ENCODE data around the gene COPB1.
A peak's percentile ranks its signal among the peaks of the same experiment; 100 is the strongest.
"Not testable (repeated sequence)": the region's sequence is repeated elsewhere in the genome, so short reads cannot be mapped to it uniquely, and the experiment has no call there.

The COPB1 gene, protein sequence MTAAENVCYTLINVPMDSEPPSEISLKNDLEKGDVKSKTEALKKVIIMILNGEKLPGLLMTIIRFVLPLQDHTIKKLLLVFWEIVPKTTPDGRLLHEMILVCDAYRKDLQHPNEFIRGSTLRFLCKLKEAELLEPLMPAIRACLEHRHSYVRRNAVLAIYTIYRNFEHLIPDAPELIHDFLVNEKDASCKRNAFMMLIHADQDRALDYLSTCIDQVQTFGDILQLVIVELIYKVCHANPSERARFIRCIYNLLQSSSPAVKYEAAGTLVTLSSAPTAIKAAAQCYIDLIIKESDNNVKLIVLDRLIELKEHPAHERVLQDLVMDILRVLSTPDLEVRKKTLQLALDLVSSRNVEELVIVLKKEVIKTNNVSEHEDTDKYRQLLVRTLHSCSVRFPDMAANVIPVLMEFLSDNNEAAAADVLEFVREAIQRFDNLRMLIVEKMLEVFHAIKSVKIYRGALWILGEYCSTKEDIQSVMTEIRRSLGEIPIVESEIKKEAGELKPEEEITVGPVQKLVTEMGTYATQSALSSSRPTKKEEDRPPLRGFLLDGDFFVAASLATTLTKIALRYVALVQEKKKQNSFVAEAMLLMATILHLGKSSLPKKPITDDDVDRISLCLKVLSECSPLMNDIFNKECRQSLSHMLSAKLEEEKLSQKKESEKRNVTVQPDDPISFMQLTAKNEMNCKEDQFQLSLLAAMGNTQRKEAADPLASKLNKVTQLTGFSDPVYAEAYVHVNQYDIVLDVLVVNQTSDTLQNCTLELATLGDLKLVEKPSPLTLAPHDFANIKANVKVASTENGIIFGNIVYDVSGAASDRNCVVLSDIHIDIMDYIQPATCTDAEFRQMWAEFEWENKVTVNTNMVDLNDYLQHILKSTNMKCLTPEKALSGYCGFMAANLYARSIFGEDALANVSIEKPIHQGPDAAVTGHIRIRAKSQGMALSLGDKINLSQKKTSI

DNA sequence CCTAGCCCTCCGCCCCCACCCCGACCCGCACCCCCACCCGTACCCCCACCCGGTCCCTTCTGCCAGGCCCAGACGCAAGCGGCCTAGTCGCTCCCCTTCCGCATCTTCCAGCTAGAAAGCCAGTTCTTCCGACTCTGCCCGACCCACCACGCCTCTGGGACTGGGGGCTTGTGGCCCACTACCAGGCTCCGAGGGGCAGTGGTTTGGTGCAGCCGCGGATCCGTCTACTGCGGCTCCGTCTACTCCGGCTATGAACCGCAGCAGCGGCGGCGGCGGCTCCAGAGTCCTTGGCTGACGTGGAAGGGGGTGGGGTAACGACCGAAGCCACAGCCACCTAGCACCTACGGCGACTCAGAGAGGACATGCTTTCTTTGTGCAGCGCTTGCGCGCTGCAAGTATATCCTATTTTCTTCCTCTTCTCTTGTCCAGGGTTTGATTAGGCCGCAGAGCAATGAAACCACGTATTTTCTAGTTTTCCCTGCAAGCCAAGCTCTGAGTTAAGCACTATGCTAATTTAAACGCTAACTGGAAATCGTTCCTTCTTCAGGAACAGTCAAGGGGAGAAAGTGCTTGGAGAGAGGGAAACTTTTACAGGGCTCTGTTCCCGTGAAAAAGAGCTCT lies at the start of gene COPB1:
COPB1 (minus strand) TSS at position 252 of the 621 bp plus-strand sequence. CDS start 883 bp downstream, outside the sequence.
- DNase-seq (ENCODE audit: low spot score) = peak; percentile 85

GRCh38 chr11:14547440-14547839 lies 47.8 kb upstream of the COPB1 start:
- DNase-seq (ENCODE audit: low spot score) = no peak

- DNase-seq (ENCODE audit: low spot score) = no peak
Observed at GRCh38 chr11:14546672-14547071, 47.1 kb upstream of the COPB1 start.

DNA sequence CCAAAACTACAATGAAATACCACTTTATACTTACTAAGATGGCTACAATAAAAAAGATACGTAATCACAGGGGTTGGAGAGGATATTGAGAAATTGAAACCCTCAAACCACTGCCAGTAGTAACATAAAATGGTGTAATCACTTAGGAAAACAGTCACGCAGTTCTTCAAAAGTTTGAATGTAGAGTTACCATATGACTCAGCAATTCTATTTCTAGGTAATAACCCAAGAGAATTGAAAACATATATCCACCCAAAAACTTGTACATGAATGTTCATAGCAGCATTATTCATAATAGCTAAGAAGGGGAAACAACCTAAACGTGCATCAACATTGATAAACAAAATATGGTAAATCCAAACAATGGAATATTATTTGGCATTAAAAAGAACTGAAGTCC lies 45.0 kb upstream of the COPB1 start:
- DNase-seq (ENCODE audit: low spot score) = no peak

DNA sequence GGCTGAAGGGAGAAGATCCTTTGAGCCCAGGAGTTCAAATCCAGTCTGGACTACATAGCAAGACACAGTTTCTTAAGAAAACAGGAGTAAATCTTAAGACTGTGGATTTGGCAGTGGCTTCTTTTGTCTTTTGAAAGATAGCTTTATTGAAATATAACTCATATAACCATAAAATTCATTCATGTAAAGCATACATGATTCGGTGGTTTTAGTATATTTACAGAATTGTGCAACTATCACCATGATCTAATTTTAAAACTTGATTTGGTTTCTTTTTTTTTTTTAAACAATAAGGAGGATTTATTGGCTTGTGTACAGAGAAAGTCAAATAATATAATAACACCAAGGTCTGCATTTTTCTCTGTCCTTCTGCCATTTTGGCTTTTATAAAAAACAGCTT lies 43.6 kb upstream of the COPB1 start:
- no peak for DNase-seq (ENCODE audit: low spot score)

GRCh38 chr11:14542324-14542723 lies 42.7 kb upstream of the COPB1 start:
- no peak for DNase-seq (ENCODE audit: low spot score)

- no peak for DNase-seq (ENCODE audit: low spot score)
Observed at GRCh38 chr11:14541192-14541947, 41.8 kb upstream of the COPB1 start.

- no peak for DNase-seq (ENCODE audit: low spot score)
Observed at GRCh38 chr11:14539982-14540421, 40.4 kb upstream of the COPB1 start.

- DNase-seq (ENCODE audit: low spot score) = no peak
Observed at GRCh38 chr11:14538926-14539554, 39.4 kb upstream of the COPB1 start.

DNA sequence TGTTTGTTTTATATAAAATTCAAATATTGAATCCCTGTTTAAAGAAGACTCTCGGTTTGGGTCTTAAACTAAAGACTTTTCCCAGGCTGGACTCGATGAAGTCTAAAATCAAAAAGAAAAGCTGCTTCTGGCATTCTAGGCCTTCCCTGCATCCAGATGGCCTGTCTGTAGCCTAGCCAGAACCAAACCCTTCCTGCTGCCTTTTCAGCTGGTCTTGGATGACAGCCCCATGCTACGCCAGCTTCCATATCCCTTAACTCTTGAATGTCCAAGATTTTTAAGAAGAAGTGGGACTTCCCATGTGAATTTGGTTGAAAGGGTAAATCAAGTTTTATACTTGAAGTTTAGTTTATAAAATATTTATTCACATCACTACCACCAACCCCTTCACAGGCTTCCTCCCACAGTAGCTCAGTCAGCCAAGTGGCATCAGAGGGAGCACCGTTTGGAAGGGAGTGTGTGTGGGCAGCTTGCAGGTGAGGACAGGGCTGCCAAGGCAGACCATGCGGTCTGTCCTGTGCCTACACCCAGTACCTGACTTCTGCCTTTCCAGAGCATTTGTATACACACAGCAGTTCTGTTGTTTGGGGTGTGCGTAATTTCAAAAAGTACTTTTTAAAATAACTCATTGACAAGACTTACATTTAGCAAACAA lies 38.8 kb upstream of the COPB1 start:
- DNase-seq (ENCODE audit: low spot score) = no peak

GRCh38 chr11:14537134-14537599 lies 37.6 kb upstream of the COPB1 start:
- DNase-seq (ENCODE audit: low spot score) = peak; percentile 60

- DNase-seq (ENCODE audit: low spot score) = not testable (repeated sequence)
Observed at GRCh38 chr11:14535166-14535565, 35.6 kb upstream of the COPB1 start.

DNA sequence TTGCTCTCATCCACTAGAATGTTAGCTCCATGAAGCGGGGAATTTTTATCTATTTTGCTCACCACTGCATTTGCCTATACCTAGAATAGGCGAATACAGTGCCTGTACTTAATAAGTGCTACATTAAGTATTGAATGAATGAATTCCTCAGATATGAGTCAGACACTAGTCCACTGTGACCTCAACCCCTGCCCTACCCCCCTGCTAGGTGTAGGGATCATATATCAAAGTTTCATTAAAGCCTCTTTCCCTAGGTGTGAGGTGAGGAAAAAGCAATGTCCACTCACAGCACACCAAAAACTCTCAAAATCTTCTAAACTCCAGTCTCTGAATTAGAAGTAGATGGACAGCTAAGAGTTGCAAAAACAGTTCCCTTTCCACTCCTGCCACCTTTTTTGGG lies 30.3 kb upstream of the COPB1 start:
- DNase-seq (ENCODE audit: low spot score) = no peak

GRCh38 chr11:14529321-14529720 lies 29.7 kb upstream of the COPB1 start:
- DNase-seq (ENCODE audit: low spot score) = no peak

DNA sequence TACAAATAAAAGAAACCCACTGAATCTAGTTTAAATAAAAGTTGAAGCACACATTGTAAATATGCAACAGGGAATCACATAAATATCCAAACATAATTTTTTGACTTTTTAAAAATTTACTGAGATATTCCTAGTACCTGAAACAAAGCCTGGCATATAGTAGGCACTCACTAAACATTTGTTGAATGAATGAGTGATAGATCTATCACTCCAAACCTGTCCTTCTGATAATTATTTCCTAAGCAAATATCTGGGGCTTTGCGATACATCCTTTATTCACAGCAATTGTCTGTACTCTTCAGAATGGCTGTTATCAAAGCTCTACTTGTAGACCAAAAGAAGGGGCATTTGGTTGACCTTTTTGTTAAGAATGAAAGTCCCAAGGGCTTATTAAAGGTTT lies 23.2 kb upstream of the COPB1 start:
- DNase-seq (ENCODE audit: low spot score) = no peak

- no peak for DNase-seq (ENCODE audit: low spot score)
Observed at GRCh38 chr11:14522245-14522644, 22.6 kb upstream of the COPB1 start.

DNA sequence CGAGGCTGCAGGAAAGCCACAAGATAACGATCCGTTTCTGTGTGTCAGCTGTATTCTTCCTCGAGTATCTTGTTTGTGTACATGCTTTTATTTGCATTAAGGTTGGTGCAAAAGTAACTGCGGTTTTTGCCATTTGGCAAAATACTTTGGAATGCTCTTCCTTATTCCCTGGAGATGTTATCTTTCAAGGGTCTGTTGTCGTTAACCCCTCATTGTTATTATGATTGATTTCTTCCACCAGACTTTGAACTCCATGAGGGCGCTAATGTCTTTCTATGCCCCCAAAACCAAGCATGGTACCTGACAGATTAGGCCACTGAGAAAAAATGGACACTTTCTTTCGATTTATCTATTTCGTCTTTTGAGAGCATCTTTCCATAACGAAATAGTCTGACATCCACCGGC lies 21.1 kb upstream of the COPB1 start:
- DNase-seq (ENCODE audit: low spot score) = no peak

GRCh38 chr11:14519917-14520746 lies 20.5 kb upstream of the COPB1 start, which contains the start of gene PSMA1:
Gene PSMA1 (minus strand): TSS chr11:14520386. CDS start chr11:14520299, 87 bp downstream.
- DNase-seq (ENCODE audit: low spot score) = peak; percentile 90

GRCh38 chr11:14519597-14519916 lies 19.9 kb upstream of the COPB1 start:
- peak; percentile 21 for DNase-seq (ENCODE audit: low spot score)

- DNase-seq (ENCODE audit: low spot score) = no peak
Observed at GRCh38 chr11:14518820-14519219, 19.2 kb upstream of the COPB1 start.
